Activated naive CD8-positive, alpha-beta T cell treated with anti-CD3 and anti-CD28 coated beads, Interleukin-2, amount 10 ng/mL, durations not matched to agents 7 days and 5 days (primary cell): ENCODE measurements around the gene LRRC8E. TPM values are rescaled to one million over a fixed set of nuclear protein-coding genes. Genes with fewer than 3 reads are reported as not detected.
A peak's percentile ranks its signal among the peaks of the same experiment; 100 is the strongest.

Experiments
- ATAC-seq: fragments of 150-1000 bp; cut with Tn5 transposase; one replicate; pipeline ENCODE4 v1.10.0; 2021; ENCODE audit warnings: low read depth, moderate library complexity
- POLR2A ChIA-PET: fragments of 350-600 bp; sonication (Branson Sonifier 250); formaldehyde crosslinking; loops from one replicate; lab custom pipeline; 2021; ENCODE audit warnings: antibody characterized with exemption; lab: Charles Lee
- DNase-seq: peaks from one replicate; pipeline ENCODE4 v3.0.0; 2021
- H3K27ac Mint-ChIP-seq: one replicate; pipeline ENCODE4 v1.8.0; 2022; ENCODE audit warnings: mild to moderate bottlenecking, mixed read lengths
- H3K27me3 Mint-ChIP-seq: one replicate; pipeline ENCODE4 v1.8.0; 2022; ENCODE audit warnings: mild to moderate bottlenecking, moderate library complexity, mixed read lengths
- H3K36me3 Mint-ChIP-seq: one replicate; pipeline ENCODE4 v1.8.0; 2021; ENCODE audit warnings: mild to moderate bottlenecking, mixed read lengths
- H3K4me1 Mint-ChIP-seq: one replicate; pipeline ENCODE4 v1.8.0; 2021; ENCODE audit warnings: mixed read lengths
- H3K4me3 Mint-ChIP-seq: one replicate; pipeline ENCODE4 v1.8.0; 2022; ENCODE audit warnings: mild to moderate bottlenecking, moderate library complexity, mixed read lengths
- H3K9me3 Mint-ChIP-seq: one replicate; pipeline ENCODE4 v1.8.0; 2021; ENCODE audit warnings: mixed read lengths
- total RNA-seq, 2 experiments: library from RNA; stranded (reverse); gene quantifications; one replicate each; pipeline ENCODE4 v1.2.3, GENCODE V29; 2021

The LRRC8E gene
- total RNA-seq, 2 experiments from 2014 or later: not detected

DNA sequence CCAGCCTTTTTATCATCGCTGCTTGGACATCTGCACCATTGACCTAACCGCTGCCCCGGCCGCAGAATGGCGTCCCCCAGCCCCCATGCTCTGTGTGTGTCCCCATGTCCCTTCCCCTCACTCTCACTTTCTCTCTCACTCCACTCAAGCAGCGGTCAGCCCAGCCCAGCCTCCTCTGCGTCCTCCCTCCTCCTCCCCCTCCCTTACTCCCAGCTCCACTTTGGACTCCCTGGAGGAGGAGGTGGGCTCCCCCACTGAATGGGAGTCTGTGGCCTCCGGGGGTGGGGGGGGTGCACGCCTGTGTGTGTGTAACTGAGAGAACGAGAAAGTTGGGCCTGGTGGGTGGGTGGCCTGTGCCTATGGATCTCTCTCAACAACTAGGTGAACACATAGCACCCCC is 17.5 kb downstream of the LRRC8E start:
- POLR2A ChIA-PET: no interaction called here
- peaks cover 15% of the 10 kb centered on the region for H3K4me1 Mint-ChIP-seq
- H3K36me3 Mint-ChIP-seq: peaks cover 5% of the 10 kb centered on the region
- H3K9me3 Mint-ChIP-seq: no peaks in the 10 kb centered on the region
- H3K27me3 Mint-ChIP-seq: no peaks in the 10 kb centered on the region
- no peak for ATAC-seq
- peak overlapping the region; percentile 79 for H3K27ac Mint-ChIP-seq
- H3K4me3 Mint-ChIP-seq: peak overlapping the region; percentile 58
- no peak for DNase-seq

DNA sequence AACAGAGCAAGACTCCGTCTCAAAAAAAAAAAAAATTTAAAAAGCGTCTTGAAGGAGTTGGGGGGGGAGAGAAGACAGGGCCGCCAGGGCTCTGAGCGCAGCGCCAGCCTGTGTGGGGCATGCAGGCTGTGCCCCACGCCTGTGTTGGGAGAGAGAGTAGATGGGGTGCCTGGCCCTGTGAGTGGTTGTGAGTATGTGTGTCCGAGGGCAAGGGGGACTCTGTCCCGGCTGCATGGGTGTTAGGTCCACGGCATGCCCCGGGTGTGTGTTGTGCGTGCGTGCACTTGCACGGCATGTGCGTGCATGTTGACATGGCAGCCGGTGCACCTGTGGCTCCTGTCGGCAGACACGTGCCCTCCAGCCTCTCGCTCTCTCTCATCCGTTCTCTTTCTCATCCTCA is 18.8 kb downstream of the LRRC8E start:
- no peak for ATAC-seq
- peaks cover 7% of the 10 kb centered on the region for H3K36me3 Mint-ChIP-seq
- DNase-seq: no peak
- no peak overlapping the region for H3K27ac Mint-ChIP-seq
- no peaks in the 10 kb centered on the region for H3K27me3 Mint-ChIP-seq
- no peak overlapping the region for H3K4me3 Mint-ChIP-seq
- H3K9me3 Mint-ChIP-seq: no peaks in the 10 kb centered on the region
- POLR2A ChIA-PET: no interaction called here
- H3K4me1 Mint-ChIP-seq: peaks cover 15% of the 10 kb centered on the region

DNA sequence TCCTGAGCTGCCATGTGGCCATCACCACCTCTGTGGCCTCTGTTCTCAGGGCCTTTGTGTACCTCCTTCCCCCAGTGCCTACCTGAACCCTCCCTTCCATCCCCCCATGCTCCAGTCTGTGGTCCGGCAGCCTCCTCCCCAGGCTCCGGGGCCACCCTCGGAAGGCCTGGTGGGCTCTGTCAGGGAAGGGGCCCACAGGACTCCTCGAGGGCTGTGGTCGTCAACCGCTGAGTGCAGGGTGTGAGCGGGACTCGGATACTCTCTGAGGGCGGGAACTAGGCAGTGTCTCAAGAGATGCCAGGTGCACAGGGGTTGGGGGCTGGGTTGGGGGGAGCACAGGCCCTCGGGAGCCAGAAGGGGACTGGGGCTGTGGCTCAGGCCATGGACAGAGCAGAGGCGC is 19.2 kb downstream of the LRRC8E start:
- Mint-ChIP-seq H3K4me1 (peaks cover 13% of the 10 kb centered on the region), H3K27ac (no peak overlapping the region), H3K9me3 (no peaks in the 10 kb centered on the region), H3K27me3 (no peaks in the 10 kb centered on the region), H3K36me3 (peaks cover 7% of the 10 kb centered on the region), H3K4me3 (no peak overlapping the region)
- no peak for ATAC-seq
- POLR2A ChIA-PET: no interaction called here
- DNase-seq: no peak

DNA sequence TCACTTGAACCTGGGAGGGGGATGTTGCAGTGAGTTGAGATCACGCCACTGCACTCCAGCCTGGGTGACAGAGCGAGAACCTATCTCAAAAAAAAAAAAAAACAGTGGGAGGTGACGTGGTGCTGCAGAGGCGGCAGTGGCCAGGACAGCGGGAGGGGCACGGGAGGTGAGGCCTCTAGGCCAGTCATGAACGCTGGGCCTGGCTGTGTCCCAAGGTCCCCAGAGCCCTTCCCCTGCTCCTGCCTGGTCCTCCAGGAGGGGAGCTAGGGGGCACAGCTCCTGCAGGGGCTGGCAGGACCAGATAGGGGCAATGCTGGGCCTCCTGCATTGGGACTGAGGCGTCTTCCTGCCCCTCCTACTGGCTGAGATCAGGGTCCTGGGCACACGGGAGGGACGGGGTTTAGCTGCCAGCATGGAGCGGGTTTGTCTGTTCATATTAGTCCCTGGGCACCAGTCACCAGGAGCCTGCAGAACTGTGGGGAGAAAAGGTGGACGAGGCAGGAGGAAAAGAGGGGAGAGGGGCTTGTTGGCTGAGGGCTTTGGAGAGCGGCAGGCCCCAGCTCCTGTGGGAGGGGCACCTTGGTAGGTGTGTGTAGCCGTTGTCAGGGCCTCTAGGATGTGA is 19.9 kb downstream of the LRRC8E start:
- Mint-ChIP-seq H3K27me3 (no peaks in the 10 kb centered on the region), H3K9me3 (no peaks in the 10 kb centered on the region), H3K27ac (no peak overlapping the region), H3K36me3 (peaks cover 10% of the 10 kb centered on the region), H3K4me1 (peaks cover 11% of the 10 kb centered on the region), H3K4me3 (no peak overlapping the region)
- DNase-seq: no peak
- POLR2A ChIA-PET: no interaction called here
- no peak for ATAC-seq

- POLR2A ChIA-PET: interaction anchor here (1.3 to 1.5 kb wide), 2 partner anchors 11 to 12 kb away, joined by 3 to 4 read pairs; partner anchors contain the start of gene SNAPC2
Measured at GRCh38 chr19:7908742-7909461, 20.6 kb downstream of the LRRC8E start.

GRCh38 chr19:7909471-7910067 is 21.3 kb downstream of the LRRC8E start:
- H3K27ac Mint-ChIP-seq: no peak overlapping the region
- peaks cover under 1% of the 10 kb centered on the region for H3K27me3 Mint-ChIP-seq
- H3K4me1 Mint-ChIP-seq: peaks cover 9% of the 10 kb centered on the region
- POLR2A ChIA-PET: interaction anchor here (1.3 to 1.5 kb wide), 2 partner anchors 10 to 11 kb away, joined by 3 to 4 read pairs; partner anchors contain the start of gene SNAPC2
- no peak for ATAC-seq
- H3K9me3 Mint-ChIP-seq: no peaks in the 10 kb centered on the region
- no peak for DNase-seq
- H3K4me3 Mint-ChIP-seq: no peak overlapping the region
- H3K36me3 Mint-ChIP-seq: peaks cover 10% of the 10 kb centered on the region

More at GRCh38 chr19:7908742-7909461, 20.6 kb downstream of the LRRC8E start:
- H3K9me3 Mint-ChIP-seq: no peaks in the 10 kb centered on the region
- H3K4me3 Mint-ChIP-seq: no peak overlapping the region
- H3K36me3 Mint-ChIP-seq: peaks cover 10% of the 10 kb centered on the region
- H3K27me3 Mint-ChIP-seq: no peaks in the 10 kb centered on the region
- H3K27ac Mint-ChIP-seq: no peak overlapping the region
- H3K4me1 Mint-ChIP-seq: peaks cover 11% of the 10 kb centered on the region
- DNase-seq (no peak), ATAC-seq (no peak)

GRCh38 chr19:7910321-7911161 is 22.2 kb downstream of the LRRC8E start:
- no peaks in the 10 kb centered on the region for H3K9me3 Mint-ChIP-seq
- no peak overlapping the region for H3K27ac Mint-ChIP-seq
- peaks cover 9% of the 10 kb centered on the region for H3K36me3 Mint-ChIP-seq
- H3K4me3 Mint-ChIP-seq: no peak overlapping the region
- POLR2A ChIA-PET: interaction anchor here (1.3 to 1.5 kb wide), 2 partner anchors 9 to 10 kb away, joined by 3 to 4 read pairs; partner anchors contain the start of gene SNAPC2
- no peak for ATAC-seq
- DNase-seq: no peak
- peaks cover 10% of the 10 kb centered on the region for H3K27me3 Mint-ChIP-seq
- H3K4me1 Mint-ChIP-seq: peaks cover 5% of the 10 kb centered on the region

- POLR2A ChIA-PET: interaction anchor here (1.8 kb wide), 1 partner anchor 8 kb away, joined by 5 read pairs; the partner anchor contains the start of gene MAP2K7
- Mint-ChIP-seq H3K27ac (no peak overlapping the region), H3K4me3 (no peak overlapping the region), H3K9me3 (no peaks in the 10 kb centered on the region), H3K36me3 (peaks cover 8% of the 10 kb centered on the region), H3K4me1 (peaks cover 4% of the 10 kb centered on the region), H3K27me3 (peaks cover 16% of the 10 kb centered on the region)
- ATAC-seq (no peak), DNase-seq (no peak)
Measured at GRCh38 chr19:7911508-7912143, 23.3 kb downstream of the LRRC8E start.

- DNase-seq (no peak), ATAC-seq (no peak)
- H3K36me3 Mint-ChIP-seq: peaks cover 8% of the 10 kb centered on the region
- H3K9me3 Mint-ChIP-seq: no peaks in the 10 kb centered on the region
- POLR2A ChIA-PET: interaction anchor here (1.8 kb wide), 1 partner anchor 9 kb away, joined by 5 read pairs; the partner anchor contains the start of gene MAP2K7
- no peak overlapping the region for H3K4me3 Mint-ChIP-seq
- peaks cover 4% of the 10 kb centered on the region for H3K4me1 Mint-ChIP-seq
- H3K27ac Mint-ChIP-seq: no peak overlapping the region
- H3K27me3 Mint-ChIP-seq: peaks cover 20% of the 10 kb centered on the region
Measured at GRCh38 chr19:7912144-7912696, 23.9 kb downstream of the LRRC8E start.

DNA sequence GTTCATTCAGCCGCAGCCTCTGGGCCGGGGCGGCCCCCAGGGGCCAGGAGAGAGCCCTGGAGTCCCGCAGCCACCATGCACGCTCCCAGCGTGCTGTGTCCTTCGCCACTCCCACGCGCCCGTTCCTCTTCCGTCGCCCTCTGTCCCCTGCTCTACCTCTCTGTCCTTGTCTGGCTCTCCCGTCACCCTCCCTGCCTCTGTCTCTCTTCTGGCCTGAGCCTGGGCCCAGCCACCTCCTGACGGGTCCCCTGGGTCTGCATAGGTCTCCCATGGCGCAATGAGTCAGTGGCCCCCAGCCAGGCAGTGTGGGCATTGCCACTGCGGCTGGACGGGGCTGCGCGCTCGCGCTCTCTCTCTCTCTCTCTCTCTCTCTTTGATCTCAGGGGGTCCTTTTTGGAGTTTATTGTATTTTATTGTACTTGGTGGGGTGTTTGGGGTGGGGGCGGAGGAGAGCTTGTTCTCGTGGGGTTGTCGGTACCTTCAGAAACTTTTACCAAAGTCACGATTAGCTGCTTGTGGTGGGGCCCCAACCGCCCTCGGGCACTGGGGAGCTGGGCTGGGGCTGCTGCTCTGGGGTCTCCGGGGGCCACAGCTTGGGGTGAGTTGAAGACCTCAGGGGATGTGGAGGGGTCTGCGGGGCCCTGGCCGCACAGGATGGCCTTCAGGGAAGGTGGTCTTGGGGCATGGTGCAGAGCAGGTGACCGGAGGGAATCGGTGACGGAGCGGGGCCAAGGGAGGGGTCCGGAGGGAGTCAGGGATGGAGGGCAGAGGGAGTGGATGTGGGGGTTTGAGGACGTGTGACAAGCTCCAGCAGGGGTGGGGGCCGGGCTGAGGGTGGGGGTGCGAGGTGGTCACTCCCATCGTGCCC is 24.6 kb downstream of the LRRC8E start:
- Mint-ChIP-seq H3K4me3 (no peak overlapping the region), H3K4me1 (peaks cover 5% of the 10 kb centered on the region), H3K27ac (no peak overlapping the region), H3K9me3 (no peaks in the 10 kb centered on the region), H3K36me3 (peaks cover 9% of the 10 kb centered on the region), H3K27me3 (peaks cover 24% of the 10 kb centered on the region)
- DNase-seq (no peak), ATAC-seq (no peak)
- POLR2A ChIA-PET: interaction anchor here (1.8 kb wide), 1 partner anchor 9 kb away, joined by 5 read pairs; the partner anchor contains the start of gene MAP2K7

- POLR2A ChIA-PET: no interaction called here
- Mint-ChIP-seq H3K4me3 (no peak overlapping the region), H3K27me3 (peaks cover 31% of the 10 kb centered on the region), H3K9me3 (no peaks in the 10 kb centered on the region), H3K4me1 (peaks cover 8% of the 10 kb centered on the region), H3K27ac (no peak overlapping the region), H3K36me3 (peaks cover 10% of the 10 kb centered on the region)
- ATAC-seq (no peak), DNase-seq (no peak)
Measured at GRCh38 chr19:7913652-7914051, 25.3 kb downstream of the LRRC8E start.
